WERI-Rb-1 (cell line): ENCODE results near the gene HINT3.

Experiments
- DNase-seq: peaks from one replicate; pipeline ENCODE4 v3.0.0-alpha.2; 2020
- H3K27ac ChIP-seq: fragments of 250-450 bp; sonication (Bioruptor Pico); 2 replicates; pipeline ENCODE4 v1.5.1; 2020; ENCODE audit warnings: mild to moderate bottlenecking, moderate library complexity
- H3K27me3 ChIP-seq: fragments of 250-450 bp; sonication (Bioruptor Pico); 2 replicates; pipeline ENCODE4 v1.5.1; 2021; ENCODE audit warnings: mild to moderate bottlenecking, low read depth, moderate library complexity; ENCODE audit not compliant: insufficient read depth, severe bottlenecking
- H3K36me3 ChIP-seq: fragments of 250-450 bp; sonication (Bioruptor Pico); 2 replicates; pipeline ENCODE4 v1.5.1; 2020; ENCODE audit warnings: mild to moderate bottlenecking, moderate library complexity
- H3K4me3 ChIP-seq: 2 replicates; pipeline ENCODE4 v1.5.1; 2011; ENCODE audit warnings: low read depth, mild to moderate bottlenecking, control low read depth, low read length
- H3K9me3 ChIP-seq: fragments of 250-450 bp; sonication (Bioruptor Pico); 2 replicates; pipeline ENCODE4 v1.5.1; 2021; ENCODE audit warnings: mild to moderate bottlenecking, moderate library complexity; ENCODE audit not compliant: severe bottlenecking
- TF ChIP-seq, protein P1 (sequence below): IDR thresholded peaks from 2 replicates; pipeline ENCODE4 v1.5.1; 2011; ENCODE audit warnings: low read depth, mild to moderate bottlenecking, control low read depth, inconsistent platforms, low read length

Gene HINT3

DNA sequence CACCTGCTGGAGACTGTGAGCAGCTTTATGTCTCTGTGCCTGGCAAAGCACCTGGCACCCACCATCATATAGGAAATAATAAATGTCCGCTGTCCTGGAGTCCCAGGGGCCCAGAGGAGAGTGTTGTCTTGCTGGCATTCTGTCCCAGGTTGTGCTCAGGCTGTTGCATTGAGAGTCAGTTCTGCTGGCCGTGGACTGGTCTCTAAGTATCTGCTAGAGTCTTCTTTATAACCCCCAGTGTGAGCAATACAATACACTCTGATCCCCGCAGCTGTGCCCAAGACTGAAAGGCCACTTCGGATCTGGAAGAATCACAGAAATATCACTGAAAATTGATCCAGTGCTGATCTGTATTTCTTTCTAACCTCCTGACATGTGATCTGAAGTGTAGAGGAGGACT is 38.3 kb upstream of the HINT3 start:
- H3K9me3 ChIP-seq = no peaks in the 10 kb centered on the region
- DNase-seq = no peak
- no peak overlapping the region for H3K27ac ChIP-seq
- H3K27me3 ChIP-seq = no peaks in the 10 kb centered on the region
- no peak overlapping the region for H3K4me3 ChIP-seq
- TF ChIP-seq, protein P1, sequence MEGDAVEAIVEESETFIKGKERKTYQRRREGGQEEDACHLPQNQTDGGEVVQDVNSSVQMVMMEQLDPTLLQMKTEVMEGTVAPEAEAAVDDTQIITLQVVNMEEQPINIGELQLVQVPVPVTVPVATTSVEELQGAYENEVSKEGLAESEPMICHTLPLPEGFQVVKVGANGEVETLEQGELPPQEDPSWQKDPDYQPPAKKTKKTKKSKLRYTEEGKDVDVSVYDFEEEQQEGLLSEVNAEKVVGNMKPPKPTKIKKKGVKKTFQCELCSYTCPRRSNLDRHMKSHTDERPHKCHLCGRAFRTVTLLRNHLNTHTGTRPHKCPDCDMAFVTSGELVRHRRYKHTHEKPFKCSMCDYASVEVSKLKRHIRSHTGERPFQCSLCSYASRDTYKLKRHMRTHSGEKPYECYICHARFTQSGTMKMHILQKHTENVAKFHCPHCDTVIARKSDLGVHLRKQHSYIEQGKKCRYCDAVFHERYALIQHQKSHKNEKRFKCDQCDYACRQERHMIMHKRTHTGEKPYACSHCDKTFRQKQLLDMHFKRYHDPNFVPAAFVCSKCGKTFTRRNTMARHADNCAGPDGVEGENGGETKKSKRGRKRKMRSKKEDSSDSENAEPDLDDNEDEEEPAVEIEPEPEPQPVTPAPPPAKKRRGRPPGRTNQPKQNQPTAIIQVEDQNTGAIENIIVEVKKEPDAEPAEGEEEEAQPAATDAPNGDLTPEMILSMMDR = no peak
- H3K36me3 ChIP-seq = no peaks in the 10 kb centered on the region

DNA sequence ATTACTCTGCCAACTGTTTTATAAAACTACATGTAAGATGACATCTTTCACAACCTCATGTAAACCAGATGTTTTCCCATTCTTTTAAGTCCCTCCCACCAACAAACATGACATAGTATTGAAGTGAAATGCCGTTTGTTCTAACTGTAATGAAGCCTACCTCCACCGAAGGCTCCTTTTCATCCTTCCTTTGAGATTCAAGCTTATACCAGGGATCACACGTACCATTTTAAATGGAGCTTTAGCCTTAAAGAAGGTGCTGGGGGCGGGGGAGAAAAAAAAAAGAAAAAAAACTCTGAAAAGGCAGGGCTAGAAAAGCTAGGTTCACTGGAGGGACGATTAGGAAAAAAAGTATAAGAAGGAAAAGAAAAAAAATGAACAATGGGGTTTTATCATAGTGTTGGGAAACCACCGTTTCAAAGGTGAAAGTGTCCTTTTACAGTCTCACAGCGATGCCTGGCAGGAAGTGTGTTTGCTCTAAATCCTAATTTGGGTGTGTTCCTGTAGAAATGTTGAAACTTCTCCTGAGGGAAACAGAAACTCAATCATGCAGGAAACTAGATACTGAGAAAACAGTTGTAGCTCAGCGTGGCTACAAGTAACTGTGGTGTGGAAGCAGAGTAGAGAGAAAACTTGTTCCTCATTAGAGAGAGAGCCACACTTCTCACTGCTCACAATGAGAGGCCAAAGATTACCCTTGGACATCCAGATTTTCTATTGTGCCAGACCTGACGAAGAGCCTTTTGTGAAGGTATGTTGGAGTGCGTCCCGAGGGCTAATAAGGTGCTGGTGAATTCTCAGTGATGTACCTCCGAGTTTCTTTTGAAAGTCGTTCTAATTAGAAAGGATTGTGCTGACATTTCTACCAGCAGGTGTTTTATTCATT is 37.6 kb upstream of the HINT3 start:
- Histone ChIP-seq H3K9me3 (no peaks in the 10 kb centered on the region), H3K27me3 (no peaks in the 10 kb centered on the region), H3K36me3 (no peaks in the 10 kb centered on the region), H3K4me3 (no peak overlapping the region), H3K27ac (no peak overlapping the region)
- TF ChIP-seq, protein P1 = no peak
- no peak for DNase-seq

DNA sequence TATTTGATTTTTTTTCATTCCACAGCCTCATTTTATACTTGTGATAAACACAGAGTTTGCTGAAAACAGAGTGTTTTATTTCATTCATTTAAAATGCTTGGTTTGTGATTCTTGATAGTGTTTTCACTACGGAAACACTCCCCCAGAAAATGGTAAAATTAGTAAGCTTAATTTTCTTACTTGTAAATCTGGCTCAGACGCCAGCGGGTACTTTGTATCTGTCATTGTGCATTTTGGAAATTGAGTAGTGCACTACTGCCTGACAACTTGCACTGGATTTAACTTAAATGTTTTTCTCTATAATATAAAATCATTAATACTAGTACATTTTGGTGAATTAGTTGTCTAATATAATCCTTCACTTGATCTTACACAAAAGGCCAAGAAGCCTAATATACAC is 37.0 kb upstream of the HINT3 start:
- H3K27me3 ChIP-seq = no peaks in the 10 kb centered on the region
- H3K27ac ChIP-seq = no peak overlapping the region
- no peak overlapping the region for H3K4me3 ChIP-seq
- H3K9me3 ChIP-seq = no peaks in the 10 kb centered on the region
- TF ChIP-seq, protein P1 = no peak
- DNase-seq = no peak
- H3K36me3 ChIP-seq = no peaks in the 10 kb centered on the region

DNA sequence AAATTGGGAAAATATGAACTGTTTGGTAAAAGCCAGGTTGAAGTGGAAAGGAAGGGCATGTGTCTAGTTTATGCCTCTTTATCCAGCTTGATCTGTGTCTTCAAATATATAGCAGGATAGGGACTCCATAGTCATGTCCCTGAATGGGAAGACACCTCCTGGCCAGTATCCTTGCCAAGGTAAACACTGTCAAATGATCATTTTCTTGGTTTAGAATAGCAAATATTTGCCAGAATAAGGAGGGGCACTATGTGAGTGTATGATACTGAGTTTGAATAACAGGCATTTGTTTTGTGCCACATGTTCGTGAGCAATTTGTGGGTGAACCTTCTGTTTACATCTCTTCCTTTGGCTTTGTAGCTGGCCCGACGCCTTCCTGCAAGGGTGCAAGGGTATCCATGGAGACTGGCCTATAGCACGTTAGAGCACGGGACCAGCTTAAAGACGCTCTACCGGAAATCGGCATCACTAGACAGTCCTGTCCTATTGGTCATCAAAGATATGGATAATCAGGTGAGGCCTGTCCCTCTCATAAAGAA is 34.2 kb upstream of the HINT3 start:
- H3K36me3 ChIP-seq = no peaks in the 10 kb centered on the region
- no peaks in the 10 kb centered on the region for H3K9me3 ChIP-seq
- no peak overlapping the region for H3K27ac ChIP-seq
- no peak for DNase-seq
- H3K27me3 ChIP-seq = no peaks in the 10 kb centered on the region
- no peak overlapping the region for H3K4me3 ChIP-seq
- TF ChIP-seq, protein P1 = no peak

DNA sequence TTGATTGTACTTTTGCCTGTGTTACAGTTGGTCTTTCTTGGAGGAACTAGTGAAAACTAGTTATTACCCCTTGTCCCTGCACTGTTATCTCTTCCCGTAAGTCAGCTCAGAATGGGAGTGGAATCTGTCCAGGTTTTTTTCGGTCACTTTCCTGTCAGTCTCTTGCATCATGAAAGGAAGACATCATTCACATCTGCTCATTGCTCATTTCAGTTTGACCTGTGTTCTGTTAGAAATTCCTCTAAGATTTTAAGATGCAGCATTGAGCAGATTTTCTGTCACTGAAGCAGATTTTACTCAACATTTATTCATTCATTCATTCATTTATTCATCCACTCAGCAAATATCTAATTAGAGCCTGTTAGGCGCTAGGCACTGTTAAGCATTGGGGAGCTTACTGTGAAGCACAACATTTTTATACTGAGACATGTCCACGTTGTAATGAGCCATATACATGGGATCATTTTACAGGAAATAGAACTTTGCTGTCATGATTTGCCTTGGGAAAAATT is 33.1 kb upstream of the HINT3 start:
- Histone ChIP-seq H3K27me3 (no peaks in the 10 kb centered on the region), H3K9me3 (no peaks in the 10 kb centered on the region), H3K4me3 (no peak overlapping the region), H3K27ac (no peak overlapping the region), H3K36me3 (no peaks in the 10 kb centered on the region)
- TF ChIP-seq, protein P1 = no peak
- DNase-seq = no peak
